CD4-positive, alpha-beta T cell treated with Interferon gamma for 1 hour (primary cell): ENCODE measurements around the gene CD99L2.
A peak's percentile ranks its signal among the peaks of the same experiment; 100 is the strongest.

Experiments used
- DNase-seq: peaks from one replicate; pipeline ENCODE4 v3.0.0-alpha.2; 2020

CD99L2 gene, protein sequence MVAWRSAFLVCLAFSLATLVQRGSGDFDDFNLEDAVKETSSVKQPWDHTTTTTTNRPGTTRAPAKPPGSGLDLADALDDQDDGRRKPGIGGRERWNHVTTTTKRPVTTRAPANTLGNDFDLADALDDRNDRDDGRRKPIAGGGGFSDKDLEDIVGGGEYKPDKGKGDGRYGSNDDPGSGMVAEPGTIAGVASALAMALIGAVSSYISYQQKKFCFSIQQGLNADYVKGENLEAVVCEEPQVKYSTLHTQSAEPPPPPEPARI

DNA sequence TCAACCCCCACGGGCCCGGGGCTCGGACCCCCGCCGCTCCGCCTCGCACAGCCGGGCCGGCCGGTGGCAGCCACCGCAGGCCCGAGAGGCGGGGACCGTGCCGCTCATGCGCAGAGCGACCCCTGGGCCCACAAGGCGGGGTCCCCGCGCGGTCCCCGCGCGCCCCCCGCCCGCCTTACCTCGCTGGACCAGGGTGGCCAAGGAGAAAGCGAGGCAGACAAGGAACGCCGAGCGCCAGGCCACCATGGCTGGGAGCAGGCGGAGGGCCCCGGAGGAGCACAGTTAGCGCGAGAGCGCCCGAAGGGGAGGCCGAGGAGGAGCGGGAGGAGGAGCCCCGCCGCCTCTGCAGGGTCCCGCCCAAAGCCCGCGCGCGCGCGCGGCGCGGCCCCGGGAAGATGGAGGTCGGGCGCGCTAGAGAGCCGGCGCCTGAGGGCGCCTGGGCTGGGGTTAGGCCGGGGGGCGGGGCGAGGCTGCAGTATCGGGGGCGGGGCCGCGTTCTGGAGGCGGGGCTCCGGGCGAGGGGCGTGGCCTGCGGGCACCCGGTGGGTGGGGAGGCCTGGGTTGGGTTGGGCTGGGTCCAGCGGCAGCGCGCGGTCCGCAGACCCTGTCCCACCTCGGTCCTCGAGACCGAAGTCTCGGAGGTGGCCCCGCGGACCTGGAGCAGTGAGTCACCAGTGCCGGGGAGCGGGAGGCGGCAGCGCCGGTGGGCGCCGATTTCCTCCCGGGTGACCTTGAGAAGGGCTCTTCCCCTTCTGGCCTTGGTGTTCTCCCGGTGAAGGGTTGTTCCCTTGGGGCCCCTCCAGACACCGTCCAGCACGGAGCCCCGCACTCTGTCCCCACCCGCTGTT is at the start of gene CD99L2:
CD99L2 (minus strand) TSS at position 326 of the 848 bp plus-strand sequence; CDS start at position 246, 80 bp downstream.
- peak; percentile 90 for DNase-seq

DNA sequence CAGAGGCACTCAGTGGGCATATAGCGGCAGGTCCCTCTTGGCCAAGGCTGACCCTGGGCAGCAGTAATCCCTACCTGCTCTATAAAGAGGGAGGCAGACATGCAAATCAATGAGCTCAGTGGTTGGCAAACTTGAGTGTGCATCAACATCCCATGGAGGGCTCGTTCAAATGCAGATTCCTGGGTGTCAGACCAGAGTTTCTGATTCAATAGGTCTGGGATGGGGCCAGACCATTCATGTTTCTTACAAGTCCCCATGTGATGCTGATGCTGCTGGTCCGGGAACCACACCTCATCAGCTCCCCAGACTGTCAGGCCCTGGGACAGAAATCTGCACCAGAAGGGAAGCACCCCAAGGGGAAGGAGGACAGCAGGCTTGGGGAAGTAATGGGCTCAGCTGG is 45.8 kb upstream of the CD99L2 start:
- DNase-seq: no peak

DNA sequence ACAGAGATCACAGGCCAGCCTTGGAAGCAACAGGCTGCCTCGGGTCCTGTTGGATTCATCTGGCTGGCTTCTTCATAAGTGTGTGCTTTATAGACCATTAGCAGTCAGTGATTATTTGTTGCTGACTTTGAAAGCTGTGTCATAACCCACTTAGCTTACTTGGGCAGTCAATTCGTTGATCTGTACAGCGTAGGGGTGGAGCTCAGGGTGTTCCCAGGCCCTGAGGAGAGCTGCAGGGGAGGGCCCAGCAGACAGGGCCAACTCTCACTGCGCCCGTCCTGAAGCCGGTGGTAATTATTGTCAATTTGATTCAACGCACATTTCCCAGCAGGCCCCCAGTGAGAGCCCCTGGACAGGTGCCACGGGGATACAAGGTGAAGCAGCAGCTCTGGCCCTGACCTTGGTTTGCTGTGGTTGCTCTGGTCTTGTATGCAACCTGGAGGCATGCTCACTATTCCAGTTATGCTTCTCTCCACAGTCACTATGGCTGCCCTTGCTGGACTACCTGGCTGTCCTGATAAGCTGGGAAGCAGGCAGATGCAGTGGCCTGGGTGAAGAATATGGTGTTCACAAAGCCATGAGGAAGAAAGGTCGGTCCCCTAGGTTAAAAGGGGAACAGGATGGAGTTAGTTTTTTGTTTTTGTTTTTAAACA is 44.6 kb upstream of the CD99L2 start:
- no peak for DNase-seq

DNA sequence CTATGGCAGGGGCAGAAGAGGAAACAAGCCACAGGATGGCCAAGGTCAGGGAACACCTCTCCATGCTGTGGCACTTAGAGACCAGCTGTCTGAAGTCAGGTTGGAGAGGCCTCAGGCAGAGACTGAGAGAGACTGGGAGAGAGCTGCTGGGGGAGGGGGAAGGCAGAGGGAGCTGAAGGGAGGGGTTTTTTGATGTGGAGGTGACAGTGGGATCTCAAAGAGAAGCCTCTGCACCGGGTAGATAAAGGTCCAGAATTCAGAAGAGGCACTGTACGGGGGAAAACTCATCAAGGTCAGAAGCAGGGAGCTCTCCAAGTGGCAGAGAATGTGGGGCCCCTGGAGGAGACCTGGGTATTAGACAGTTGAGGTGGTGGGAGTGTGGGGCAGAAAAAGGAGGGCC is 43.1 kb upstream of the CD99L2 start:
- DNase-seq: no peak

DNA sequence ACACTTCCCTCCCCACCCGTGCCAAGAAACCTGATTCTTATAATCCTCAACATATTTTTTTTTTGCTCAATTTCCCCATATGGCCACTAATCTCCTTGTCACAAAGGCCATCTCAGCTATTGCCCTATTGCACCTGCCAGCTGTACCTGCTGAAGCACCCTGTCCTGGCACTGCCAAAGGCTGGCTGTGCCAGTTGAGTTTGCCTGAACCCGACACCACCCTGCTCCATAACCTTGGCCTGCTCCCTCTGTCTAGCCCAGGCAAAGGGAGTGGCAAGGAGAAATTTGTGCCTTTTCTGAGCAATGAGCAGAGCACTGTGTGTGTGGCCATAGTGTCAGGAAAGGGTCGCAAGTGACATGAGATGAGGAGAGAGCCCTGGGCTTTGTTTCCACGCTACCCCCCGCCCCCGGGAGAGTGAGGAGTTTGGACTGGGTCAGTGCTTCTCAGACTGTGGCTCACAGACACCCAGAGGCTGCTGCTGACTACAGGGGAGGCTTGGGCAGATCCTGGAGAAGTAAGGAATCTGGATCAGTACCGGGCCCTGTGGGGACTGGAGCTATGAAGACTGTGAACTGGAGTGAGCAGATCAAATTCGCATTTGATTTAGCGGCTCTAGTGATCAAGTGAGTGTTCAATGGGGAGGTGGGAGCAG is 42.5 kb upstream of the CD99L2 start:
- DNase-seq: no peak

DNA sequence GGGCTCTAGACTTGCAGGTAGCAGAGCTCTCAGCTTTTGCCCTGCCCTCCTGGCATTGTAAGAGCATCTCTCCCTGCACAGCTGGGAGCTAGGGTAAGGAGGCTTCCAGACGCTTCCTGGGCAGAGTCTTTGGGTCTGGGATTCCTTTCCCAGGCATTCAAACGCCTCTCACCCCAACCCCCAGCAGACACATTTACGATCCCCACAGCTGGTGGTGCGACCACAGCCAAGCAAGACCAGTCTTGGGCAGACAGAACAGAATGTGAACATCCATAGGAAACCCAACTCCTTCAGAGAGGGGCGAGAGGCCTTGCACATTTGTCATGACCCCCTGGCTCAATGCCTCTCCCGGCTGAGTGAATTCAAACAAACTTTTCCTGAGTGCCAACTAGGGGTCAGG is 38.1 kb upstream of the CD99L2 start:
- DNase-seq: no peak

DNA sequence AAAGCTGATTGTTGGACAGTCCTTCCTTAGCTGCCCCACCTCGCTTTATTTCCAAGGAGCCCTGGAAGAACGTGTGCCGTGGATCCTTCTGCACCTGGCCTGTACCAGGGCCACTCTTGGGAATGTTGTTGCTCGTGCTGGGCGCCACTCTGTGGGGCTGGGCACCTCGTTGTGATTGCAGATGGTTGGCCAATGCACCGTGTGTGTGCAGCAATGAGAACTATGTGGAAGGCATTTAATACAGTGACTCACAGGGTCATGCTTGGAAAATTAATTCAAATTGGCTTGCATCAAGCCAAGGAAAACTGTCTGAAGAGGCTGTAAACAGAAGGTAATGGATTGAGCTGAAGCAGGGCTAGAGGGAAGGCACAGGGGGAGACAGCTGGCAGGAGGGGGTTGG is 37.0 kb upstream of the CD99L2 start:
- no peak for DNase-seq

DNA sequence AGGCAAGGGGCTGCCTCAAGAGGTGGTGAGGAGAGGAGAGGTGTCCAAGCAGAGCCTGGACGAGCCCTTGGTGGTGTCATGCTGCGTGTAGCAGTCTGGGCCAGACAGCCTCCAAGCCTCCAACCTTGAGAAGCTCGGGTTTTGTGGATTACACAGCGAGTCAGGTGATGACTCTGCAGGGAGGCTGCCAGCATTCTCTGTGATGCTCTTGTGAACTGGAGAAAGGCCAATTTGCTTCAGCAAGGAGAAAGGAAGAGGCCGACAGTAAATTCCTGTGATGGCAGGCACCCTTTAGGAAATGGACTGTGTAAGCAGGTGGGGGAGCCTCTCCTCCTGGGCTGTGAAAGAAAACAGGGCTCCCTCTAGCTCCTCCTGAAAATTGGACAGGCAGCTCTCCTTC is 36.0 kb upstream of the CD99L2 start:
- DNase-seq: no peak

DNA sequence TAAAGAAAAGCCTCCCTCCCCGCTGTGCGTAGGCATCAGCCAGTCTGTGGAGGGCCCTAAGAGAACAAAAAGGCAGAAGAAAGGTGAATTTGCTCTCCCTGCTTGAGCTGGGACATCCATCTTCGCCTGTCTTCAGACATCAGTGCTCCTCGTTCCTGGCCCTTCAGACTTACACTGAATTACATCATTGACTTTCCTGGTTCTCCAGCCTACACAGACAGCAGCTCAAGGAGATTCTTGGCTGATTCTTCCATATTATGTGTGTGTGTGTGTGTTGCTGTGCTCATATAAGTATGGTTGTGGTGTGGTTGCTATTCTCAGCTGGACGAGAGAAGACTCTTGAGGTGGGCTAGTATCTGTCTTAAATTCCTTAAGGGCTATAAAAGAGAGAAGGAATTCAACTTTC is 35.5 kb upstream of the CD99L2 start:
- no peak for DNase-seq

DNA sequence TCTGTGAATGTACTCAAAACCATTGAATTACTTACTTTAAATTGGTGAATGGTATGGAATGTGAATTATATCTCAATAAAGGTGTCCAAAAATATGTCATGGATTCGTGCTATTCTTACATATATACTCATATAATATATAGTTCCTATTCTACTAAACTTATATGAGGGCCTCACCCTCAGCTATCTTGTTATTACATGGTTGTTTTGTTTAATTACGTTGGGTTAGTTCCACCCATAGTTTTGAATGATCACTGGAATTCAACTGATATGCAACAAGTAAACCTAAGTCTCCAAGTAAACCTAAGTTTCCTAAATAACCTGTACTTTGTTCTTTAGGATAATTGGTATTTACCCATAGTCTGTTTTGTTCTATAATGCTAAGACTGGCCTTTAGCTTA is 30.6 kb upstream of the CD99L2 start:
- DNase-seq: no peak

DNA sequence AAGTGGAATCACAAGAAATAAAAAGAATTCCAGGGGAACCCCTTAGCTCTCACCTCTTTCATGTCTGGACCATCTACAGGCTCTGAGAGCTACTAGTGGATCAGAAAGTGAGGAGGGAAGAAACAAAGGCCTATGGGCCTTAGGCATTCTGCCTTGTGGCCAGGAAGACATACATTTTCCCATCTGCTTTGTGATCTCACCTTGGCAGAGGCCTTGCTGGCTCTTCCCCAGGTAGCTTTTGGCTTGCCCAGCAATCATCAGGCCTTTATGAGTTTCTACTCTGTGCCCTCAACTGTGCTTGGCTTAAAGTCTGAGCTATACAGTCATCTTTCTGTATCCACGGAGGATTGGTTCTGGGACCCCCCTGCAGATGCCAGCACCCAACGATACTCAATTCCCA is 28.3 kb upstream of the CD99L2 start:
- no peak for DNase-seq

DNA sequence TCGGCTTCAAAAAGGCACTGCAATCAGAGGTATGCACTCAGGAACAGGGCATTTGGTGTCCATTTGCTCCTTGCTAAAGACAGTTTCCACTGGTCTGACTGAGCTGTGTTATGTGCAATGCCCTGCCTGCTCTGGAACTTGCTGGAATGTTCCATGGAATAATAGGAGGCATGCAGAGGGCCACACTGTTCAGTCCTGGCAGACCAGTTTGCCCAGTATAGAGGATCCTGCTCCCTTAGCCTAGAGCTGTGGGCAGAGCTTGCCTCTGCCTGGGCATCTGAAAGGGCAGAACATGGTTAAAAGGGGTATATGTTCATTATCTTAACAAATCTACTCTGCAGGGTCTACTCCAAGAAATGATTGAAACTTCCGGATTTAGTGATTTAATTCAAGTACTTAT is 27.8 kb upstream of the CD99L2 start:
- DNase-seq: no peak

DNA sequence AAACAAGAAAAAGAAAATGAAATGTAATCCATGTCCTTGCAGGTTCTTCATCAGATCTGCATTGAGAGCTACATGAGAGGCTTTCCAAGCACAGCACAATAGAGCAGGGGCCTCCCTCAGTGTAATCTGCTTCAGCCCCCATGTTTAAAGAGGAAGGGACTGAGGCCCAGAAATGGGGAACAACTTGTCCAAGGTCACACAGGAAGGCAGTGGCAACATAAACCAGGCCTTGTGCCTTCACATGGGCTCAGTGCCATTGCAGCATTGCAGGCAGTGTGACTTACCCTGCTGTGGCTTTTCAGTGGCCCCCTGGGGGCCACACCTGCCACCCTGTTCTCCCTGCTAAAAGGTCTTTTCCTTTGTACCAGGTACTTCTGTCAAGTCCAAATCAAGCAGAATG is 20.9 kb upstream of the CD99L2 start:
- DNase-seq: no peak

DNA sequence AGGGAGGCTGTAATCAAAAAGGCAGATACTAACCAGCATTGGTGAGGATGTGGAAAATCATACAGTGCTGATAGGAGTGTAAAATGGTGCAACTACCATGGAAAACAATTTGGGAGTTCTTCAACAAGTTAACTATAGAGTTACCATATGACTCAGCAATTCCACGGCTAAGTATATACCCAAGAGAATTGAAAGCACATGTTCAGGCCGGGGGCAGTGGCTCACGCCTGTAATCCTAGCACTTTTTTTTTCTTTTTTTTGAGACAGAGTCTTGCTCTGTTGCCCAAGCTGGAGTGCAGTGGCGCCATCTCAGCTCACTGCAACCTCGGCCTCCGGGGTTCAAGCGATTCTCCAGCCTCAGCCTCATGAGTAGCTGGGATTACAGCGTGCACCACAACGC is 15.0 kb upstream of the CD99L2 start:
- DNase-seq: no peak

DNA sequence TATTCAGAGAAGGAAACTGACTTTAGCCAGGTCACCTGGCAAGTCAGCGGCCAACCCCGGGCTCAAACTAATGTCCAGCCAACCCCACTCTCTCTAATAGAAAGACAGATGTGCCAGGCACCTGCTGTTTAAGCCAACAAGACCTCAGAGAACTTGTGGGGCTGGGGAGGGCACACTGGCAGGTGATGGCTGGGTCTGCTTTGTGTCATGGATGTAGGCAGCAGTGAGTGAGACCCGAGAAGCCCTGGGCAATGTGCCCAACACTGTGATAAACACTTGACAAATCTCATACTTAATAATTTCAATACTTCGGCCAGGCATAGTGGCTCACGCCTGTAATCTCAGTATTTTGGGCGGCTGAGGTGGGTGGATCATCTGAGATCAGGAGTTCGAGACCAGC is 9.0 kb upstream of the CD99L2 start:
- DNase-seq: no peak

DNA sequence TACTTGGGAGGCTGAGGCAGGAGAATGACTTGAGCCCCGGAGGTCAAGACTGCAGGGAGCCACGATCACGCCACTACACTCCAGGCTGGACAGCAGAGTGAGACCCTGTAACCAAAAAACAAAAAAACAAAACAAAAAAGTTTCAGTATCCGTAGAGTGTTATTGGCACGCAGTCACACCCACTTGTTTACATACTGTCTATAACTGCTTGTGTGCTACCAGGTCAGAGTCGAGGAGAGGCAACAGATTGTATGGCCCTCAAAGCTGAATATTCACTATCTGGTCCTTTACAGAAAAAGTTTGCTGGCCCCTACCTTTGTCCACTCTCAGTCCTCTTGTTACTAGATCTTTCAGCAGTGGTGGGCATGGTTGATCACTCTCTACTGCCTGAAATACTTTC is 8.2 kb upstream of the CD99L2 start:
- no peak for DNase-seq

DNA sequence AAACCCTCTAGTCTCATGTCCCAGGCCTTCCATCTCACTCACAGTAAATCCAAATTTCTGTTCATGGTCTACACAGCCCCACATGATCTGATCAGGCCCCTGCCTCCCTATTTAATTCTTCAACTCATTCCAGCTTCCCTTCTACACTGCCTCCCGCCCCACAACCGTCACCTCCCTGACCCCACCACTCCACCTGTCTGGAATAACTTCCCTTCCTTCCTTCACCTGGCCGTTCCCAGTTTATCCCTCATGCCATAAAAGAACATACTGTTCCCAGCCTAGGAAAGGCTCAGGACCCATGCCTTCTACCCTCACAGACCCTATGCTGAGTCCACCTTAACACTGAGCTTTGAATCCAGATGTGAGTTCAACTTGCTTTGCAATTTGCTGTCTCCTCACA is 6.8 kb upstream of the CD99L2 start:
- no peak for DNase-seq

DNA sequence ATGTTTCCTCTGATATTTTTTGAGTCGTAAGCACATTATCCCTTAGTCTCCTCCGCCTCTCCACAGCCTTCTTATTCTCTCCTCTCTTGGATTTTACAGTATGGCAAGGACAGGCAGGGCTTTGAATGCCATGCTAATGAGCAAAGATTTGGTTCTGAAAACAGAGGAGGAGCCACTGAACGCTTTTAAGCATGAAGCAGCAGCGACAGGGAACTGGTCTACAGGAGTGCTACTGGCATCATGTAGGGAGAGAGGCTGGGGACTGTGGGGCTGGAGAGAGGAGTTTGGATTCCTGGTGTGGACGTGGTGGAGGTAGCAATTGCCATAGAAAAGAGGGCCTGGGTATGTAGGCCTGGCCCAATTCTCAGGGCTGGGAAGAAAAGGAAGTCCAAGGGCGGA is 4.6 kb upstream of the CD99L2 start:
- no peak for DNase-seq

DNA sequence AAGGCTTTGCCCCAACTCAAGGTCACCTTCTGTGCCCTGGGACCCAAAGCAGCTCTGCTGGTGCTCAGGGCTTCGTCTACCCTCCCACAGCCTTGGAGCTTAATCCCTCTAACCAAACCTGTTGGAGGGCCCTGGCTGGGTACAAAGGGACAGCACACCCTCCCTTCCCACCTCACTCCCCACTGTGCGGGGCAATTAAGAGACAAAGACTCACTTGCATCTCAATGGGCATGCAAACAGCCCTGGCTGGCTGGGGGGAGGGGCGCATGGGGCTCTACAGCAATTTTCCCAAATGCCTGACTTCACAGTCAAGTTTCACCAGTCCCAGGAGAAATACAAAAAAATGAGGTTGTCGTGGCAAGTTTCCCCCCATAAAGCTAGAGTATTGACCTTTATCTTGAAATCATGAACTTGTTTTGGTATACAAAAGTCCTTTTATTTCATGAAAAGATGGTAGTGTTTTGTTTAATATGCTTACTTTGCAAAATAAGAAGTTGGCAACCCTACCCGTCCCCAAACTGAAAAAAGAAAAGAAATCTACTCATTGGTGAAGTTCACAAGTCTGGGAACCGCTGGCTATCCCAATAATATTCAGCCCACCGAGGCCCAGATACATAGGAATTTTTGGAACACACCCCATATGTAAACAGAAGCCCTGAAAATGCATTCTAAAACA is 4.1 kb upstream of the CD99L2 start:
- DNase-seq: no peak

DNA sequence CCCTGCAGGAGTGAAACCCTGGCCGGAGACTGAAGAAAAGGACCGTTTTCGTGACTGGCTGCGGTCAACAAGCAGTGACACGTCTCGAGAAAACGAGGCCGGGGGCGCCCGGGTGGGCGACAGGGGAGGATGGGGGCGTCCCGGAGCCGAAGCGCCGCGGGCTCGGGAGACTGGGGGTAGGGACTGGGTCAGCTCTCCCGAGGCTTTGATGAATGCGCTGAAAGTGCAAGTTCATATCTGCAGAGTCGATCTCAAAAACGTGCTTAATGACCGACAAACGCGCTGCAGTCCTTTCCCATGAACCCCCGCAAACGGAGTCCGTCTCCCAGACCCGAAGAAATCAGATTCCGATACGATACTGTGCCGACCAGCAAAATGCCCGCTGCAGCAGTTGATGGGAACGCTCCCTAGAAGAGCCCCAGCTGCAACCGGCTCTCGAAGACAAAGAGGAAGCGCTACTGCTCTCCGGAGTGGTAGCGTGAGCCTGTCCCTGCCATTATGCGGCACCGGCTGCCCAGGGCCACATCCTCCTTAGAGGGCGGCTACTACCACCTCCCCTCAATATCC is 806 bp upstream of the CD99L2 start:
- peak; percentile 38 for DNase-seq

DNA sequence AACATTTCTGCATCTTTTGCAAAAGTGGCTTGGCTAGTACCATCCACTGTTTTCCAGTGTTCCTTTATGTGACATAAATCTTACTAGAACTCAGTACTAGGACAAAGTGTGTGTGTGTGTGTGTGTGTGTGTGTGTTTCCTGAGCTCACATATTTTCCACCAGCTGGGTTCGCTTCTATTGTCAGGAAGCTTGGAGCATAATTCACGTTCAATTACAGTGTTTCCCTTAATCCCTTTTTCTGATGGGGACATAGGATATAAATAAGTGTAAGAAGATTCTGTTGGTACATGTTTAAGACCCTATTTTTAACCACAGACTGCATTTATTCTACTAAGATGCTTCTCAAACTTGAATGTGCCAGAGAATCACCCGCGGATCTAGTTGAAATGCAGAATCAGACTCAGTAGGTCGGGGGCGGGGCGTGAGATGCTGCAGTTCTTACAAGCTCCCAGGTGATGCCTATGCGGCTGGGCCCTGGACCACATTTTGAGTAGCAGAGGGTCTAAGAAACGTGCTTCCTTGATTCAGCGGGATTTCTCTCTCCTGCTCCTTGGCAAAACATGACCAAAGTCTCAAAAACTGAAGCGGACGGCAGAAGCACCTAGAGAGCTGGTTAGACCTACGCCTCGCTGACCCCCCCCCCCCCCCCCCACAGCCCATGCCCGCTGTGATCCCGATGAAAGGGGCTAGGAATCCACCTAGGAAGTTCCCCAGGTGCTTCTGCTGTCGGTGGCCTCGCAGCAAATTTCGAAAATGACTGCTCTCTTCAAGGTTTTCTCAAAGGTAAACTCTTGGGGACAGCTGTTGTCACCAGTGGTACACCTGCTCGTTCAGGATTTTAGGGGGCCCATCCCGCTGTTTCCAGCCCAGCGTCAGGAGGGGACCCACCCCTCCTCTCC is 797 bp downstream of the CD99L2 start:
- no peak for DNase-seq

DNA sequence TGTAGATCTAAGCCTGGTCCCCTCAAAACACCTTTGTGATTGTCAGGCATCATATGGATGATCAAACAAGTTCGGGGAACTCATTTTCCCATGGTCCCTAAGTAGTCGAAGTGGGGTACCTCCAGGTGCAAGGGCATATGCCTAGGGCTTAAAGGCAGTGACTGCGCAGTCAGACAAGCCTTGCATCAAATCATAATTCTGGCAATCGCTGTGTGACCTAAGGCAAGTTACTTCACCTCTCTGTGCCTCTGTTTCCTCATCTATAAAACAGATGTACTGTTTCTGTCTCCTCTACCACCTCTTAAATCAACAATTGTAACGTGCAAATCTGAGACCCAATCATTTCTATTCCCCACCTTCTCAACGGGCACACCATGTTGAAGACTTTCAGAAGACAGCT is 1.8 kb downstream of the CD99L2 start:
- DNase-seq: no peak
